Left lung (tissue), 10 donors: ENCODE data around the gene RBM22. TPM values are rescaled to one million over a fixed set of nuclear protein-coding genes. Genes with fewer than 3 reads are reported as not detected.

Experiments
- ATAC-seq: fragments of 200-7000 bp; cut with Tn5 transposase; one replicate; pipeline ENCODE4 v1.9.1; 2020; ENCODE audit warnings: moderate library complexity
- DNase-seq, 4 donors: peaks; one replicate each; pipeline ENCODE4 v3.0.0-alpha.2; 2013 to 2020
- H3K27ac ChIP-seq, 2 donors: fragments of 200-600 bp; sonication (generic) in 1 of 2; one replicate each; pipeline versions ENCODE4 v1.5.0 to v1.8.0; 2020 to 2021
- H3K27me3 ChIP-seq, 2 donors: fragments of 200-600 bp; sonication (generic) in 1 of 2; one replicate each; pipeline versions ENCODE4 v1.5.0 to v1.8.0; 2020 to 2021
- H3K36me3 ChIP-seq, 2 donors: fragments of 200-600 bp; sonication (generic) in 1 of 2; one replicate each; pipeline versions ENCODE4 v1.5.0 to v1.8.0; 2020 to 2021
- H3K4me1 ChIP-seq, 2 donors: fragments of 200-600 bp; one replicate each; pipeline ENCODE4 v1.8.0; 2021
- H3K4me3 ChIP-seq, 2 donors: fragments of 200-600 bp; sonication (generic) in 1 of 2; one replicate each; pipeline versions ENCODE4 v1.5.0 to v1.8.0; 2020 to 2021; ENCODE audit warnings: mild to moderate bottlenecking in 1 of 2
- H3K9me3 ChIP-seq, 2 donors: fragments of 200-600 bp; sonication (generic) in 1 of 2; one replicate each; pipeline versions ENCODE4 v1.5.0 to v1.8.0; 2020 to 2021
- CTCF ChIP-seq, 2 donors: fragments of 200-600 bp; sonication (generic) in 1 of 2; IDR thresholded peaks; one replicate each; pipeline versions ENCODE4 v1.5.0 to v1.8.0; 2021; ENCODE audit warnings: antibody characterized with exemption in 2 of 2
- intact Hi-C, 2 donors: fragments of 100-400 bp; cut with DNase I; formaldehyde crosslinking; loops; one replicate each; pipeline versions ENCODE4 v1.11.2 to v1.14.2; 2022
- polyA plus RNA-seq, 6 donors: library from polyadenylated mRNA; unstranded; fragments of 120-200 nt; gene quantifications; one replicate each; pipeline ENCODE4 v1.2.1, GENCODE V29; 2013; ENCODE audit not compliant: insufficient read length in 6 of 6
- total RNA-seq, 2 donors: library from RNA; stranded (reverse); fragmentation: NEBNext Ultra II Directional; extraction: Animal tissue kit (Norgen Biotek cat#: 25700); gene quantifications; one replicate each; pipeline ENCODE4 v1.2.1, GENCODE V29; 2021
- donor health status: DM: no; HTN: yes; CAD: no.
- donor health status: DM: no; HTN: no; CAD: no.

RBM22 gene
- total and polyA plus RNA-seq, 8 donors, result 36.4 to 81.0 (median 76.8) TPM

GRCh38 chr5:150653762-150654556, 46.9 kb downstream of the RBM22 start:
- intact Hi-C loops, result no loop called here
- ATAC-seq, result no peak
- Histone ChIP-seq H3K4me3 (no peak overlapping the region), H3K9me3 (no peaks in the 10 kb centered on the region), H3K27ac (no peak overlapping the region), H3K36me3 (peaks cover 0 to 20% of the 10 kb centered on the region in 2 donors), H3K4me1 (peaks cover 4 to 11% of the 10 kb centered on the region in 2 donors), H3K27me3 (no peaks in the 10 kb centered on the region)
- no peak for DNase-seq
- no peak for TF ChIP-seq CTCF (IDR thresholded peaks at IDR 0.05)

GRCh38 chr5:150653145-150653761, 47.6 kb downstream of the RBM22 start:
- H3K9me3 ChIP-seq, result no peaks in the 10 kb centered on the region
- ATAC-seq (no peak), DNase-seq (peak in 1 of 4 donors; percentile 2)
- H3K27me3 ChIP-seq, result no peaks in the 10 kb centered on the region
- no peak overlapping the region for H3K4me3 ChIP-seq
- intact Hi-C loops, result no loop called here
- H3K27ac ChIP-seq, result no peak overlapping the region
- no peak for TF ChIP-seq CTCF (IDR thresholded peaks at IDR 0.05)
- H3K4me1 ChIP-seq, result peaks cover 4 to 11% of the 10 kb centered on the region in 2 donors
- H3K36me3 ChIP-seq, result peaks cover 0 to 27% of the 10 kb centered on the region in 2 donors

- ATAC-seq (no peak), DNase-seq (no peak)
- no peak for TF ChIP-seq CTCF (IDR thresholded peaks at IDR 0.05)
- Histone ChIP-seq H3K4me1 (peaks cover 4 to 17% of the 10 kb centered on the region in 2 donors), H3K27me3 (no peaks in the 10 kb centered on the region), H3K4me3 (no peak overlapping the region), H3K27ac (no peak overlapping the region), H3K36me3 (peaks cover 0 to 30% of the 10 kb centered on the region in 2 donors), H3K9me3 (no peaks in the 10 kb centered on the region)
- intact Hi-C loops, result no loop called here
Observed at GRCh38 chr5:150651924-150652671, 48.8 kb downstream of the RBM22 start.

GRCh38 chr5:150651382-150651781, 49.5 kb downstream of the RBM22 start:
- no peak for TF ChIP-seq CTCF (IDR thresholded peaks at IDR 0.05)

More at GRCh38 chr5:150651382-150651781, 49.5 kb downstream of the RBM22 start:
- H3K9me3 ChIP-seq, result no peaks in the 10 kb centered on the region
- H3K4me3 ChIP-seq, result no peak overlapping the region
- intact Hi-C loops, result no loop called here
- ATAC-seq (no peak), DNase-seq (peak in 1 of 4 donors; percentile 8)
- H3K36me3 ChIP-seq, result peaks cover 0 to 30% of the 10 kb centered on the region in 2 donors
- H3K4me1 ChIP-seq, result peaks cover 0 to 16% of the 10 kb centered on the region in 2 donors
- no peaks in the 10 kb centered on the region for H3K27me3 ChIP-seq
- H3K27ac ChIP-seq, result no peak overlapping the region
